OCI-LY7 (cell line): ENCODE measurements around the gene ARHGEF19. TPM values are rescaled to one million over a fixed set of nuclear protein-coding genes. Genes with fewer than 3 reads are reported as not detected.

ENCODE experiments used
- BruUV-seq: library from RNA; stranded (reverse); fragments of 400-500 nt; replicated peaks from 2 replicates; lab custom pipeline; 2021; lab: Mats Ljungman, UMichigan
- CTCF ChIA-PET: fragments of 300-600 bp; sonication (Branson Sonifier 250); formaldehyde crosslinking; loops from one replicate; lab custom pipeline; 2022; ENCODE audit warnings: antibody characterized with exemption; ENCODE audit not compliant: unreplicated experiment; lab: Charles Lee
- POLR2A ChIA-PET: fragments of 300-600 bp; sonication (Branson Sonifier 250); formaldehyde crosslinking; loops from one replicate; lab custom pipeline; 2022; ENCODE audit warnings: antibody characterized with exemption; lab: Charles Lee
- DNase-seq: peaks from one replicate; pipeline ENCODE4 v3.0.0-alpha.2; 2015; ENCODE audit warnings: low spot score
- H2AFZ ChIP-seq: fragments of 200-600 bp; sonication (generic), shearing (Covaris generic); 2 replicates; pipeline ENCODE4 v1.6.1; 2014; ENCODE audit warnings: mild to moderate bottlenecking, antibody characterized with exemption, low read length, moderate library complexity
- H3K27ac ChIP-seq: fragments of 200-600 bp; sonication (generic); 2 replicates; pipeline ENCODE4 v1.5.1; 2014; ENCODE audit warnings: mixed run types, low read depth, mild to moderate bottlenecking, moderate library complexity, low read length, inconsistent platforms; ENCODE audit not compliant: poor library complexity, severe bottlenecking
- H3K36me3 ChIP-seq: fragments of 200-600 bp; sonication (generic); 2 replicates; pipeline ENCODE4 v1.6.1; 2014; ENCODE audit warnings: mild to moderate bottlenecking, antibody characterized with exemption, low read length, moderate library complexity, mixed read lengths; ENCODE audit not compliant: insufficient read depth
- H3K4me1 ChIP-seq: fragments of 200-600 bp; sonication (generic); 2 replicates; pipeline ENCODE4 v1.5.1; 2014; ENCODE audit warnings: mild to moderate bottlenecking, low read length; ENCODE audit not compliant: insufficient read depth, poor library complexity, severe bottlenecking
- H3K4me2 ChIP-seq: fragments of 200-600 bp; sonication (generic); 2 replicates; pipeline ENCODE4 v1.6.1; 2014; ENCODE audit warnings: mild to moderate bottlenecking, low read length
- H3K4me3 ChIP-seq: fragments of 200-600 bp; sonication (generic); 2 replicates; pipeline ENCODE4 v1.5.1; 2014; ENCODE audit warnings: mild to moderate bottlenecking, low read depth, low read length; ENCODE audit not compliant: poor library complexity, severe bottlenecking
- H3K79me2 ChIP-seq: fragments of 200-600 bp; sonication (generic); 2 replicates; pipeline ENCODE4 v1.6.1; 2016; ENCODE audit warnings: low read depth, mild to moderate bottlenecking, low read length, moderate library complexity, mixed read lengths; ENCODE audit not compliant: insufficient read depth
- H3K9me2 ChIP-seq: fragments of 200-600 bp; sonication (generic); 2 replicates; pipeline ENCODE4 v1.6.1; 2016; ENCODE audit warnings: mild to moderate bottlenecking, low read length, mixed read lengths; ENCODE audit not compliant: insufficient read depth
- H3K9me3 ChIP-seq: fragments of 200-600 bp; sonication (generic); 2 replicates; pipeline ENCODE4 v1.6.1; 2014; ENCODE audit warnings: mild to moderate bottlenecking, mixed run types, low read length, mixed read lengths
- H4K20me1 ChIP-seq: fragments of 200-600 bp; sonication (generic); 2 replicates; pipeline ENCODE4 v1.6.1; 2014; ENCODE audit warnings: mild to moderate bottlenecking, antibody characterized with exemption, low read length, moderate library complexity, mixed read lengths; ENCODE audit not compliant: insufficient read depth
- EZH2phosphoT487 ChIP-seq: fragments of 200-600 bp; sonication (generic); IDR thresholded peaks from 2 replicates; pipeline ENCODE4 v1.6.1; 2018; ENCODE audit warnings: low read depth, borderline replicate concordance, mild to moderate bottlenecking, mixed run types, antibody characterized with exemption, low read length, moderate library complexity, mixed read lengths
- intact Hi-C: fragments of 100-400 bp; cut with micrococcal nuclease; formaldehyde crosslinking; loops from one replicate; pipeline ENCODE4 v1.10.0; 2022; ENCODE audit not compliant: unreplicated experiment
- total RNA-seq, 2 experiments: library from RNA; depleted of rRNA in 1 of 2; stranded (reverse); fragments of >200 nt in 1 of 2; shearing (Covaris generic) in 1 of 2; gene quantifications; 2 replicates each; pipeline ENCODE4 v1.2.3, GENCODE V29; 2014 to 2022
- TF ChIP-seq, protein P1 (sequence below): fragments of 200-600 bp; sonication (generic); conservative IDR thresholded peaks from 2 replicates; pipeline ENCODE4 v1.5.1; 2014; ENCODE audit warnings: mild to moderate bottlenecking, antibody characterized with exemption, low read length, moderate library complexity, mixed read lengths

Gene ARHGEF19
- total RNA-seq, 2 experiments from 2014 or later, result 2.7 to 6.2 TPM

DNA sequence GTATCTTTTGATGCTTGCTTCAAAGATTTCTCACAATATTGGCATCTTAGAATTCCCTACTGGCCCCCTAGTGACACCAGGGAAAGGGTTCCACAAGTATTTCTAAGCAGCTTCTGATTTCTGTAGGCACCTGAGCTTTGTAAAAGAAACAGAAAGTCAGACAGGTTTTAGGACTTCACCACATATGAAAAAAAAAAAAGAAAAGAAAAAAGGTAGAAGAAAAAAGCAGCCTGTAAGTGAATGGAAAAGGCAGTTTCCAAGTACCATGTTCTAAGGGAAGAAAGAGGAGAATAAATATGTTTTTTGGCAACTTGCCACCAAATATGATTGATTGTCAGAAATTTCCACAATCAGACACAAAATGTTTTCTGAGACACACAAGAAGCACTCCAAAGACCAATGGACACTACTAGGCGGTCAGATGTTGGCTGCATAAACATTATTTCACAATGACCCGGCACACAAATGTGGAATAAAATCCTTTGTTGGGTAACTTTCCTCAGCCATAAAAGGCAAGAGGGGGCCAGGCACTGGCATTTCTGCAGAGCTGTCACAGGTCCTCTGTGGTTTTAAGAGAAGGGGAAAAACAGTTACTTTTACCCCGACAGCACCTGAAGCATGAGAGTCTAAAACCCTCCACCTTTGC is 37.3 kb upstream of the ARHGEF19 start:
- H3K4me3 ChIP-seq, result no peak overlapping the region
- H3K9me2 ChIP-seq, result no peaks in the 10 kb centered on the region
- no peak for TF ChIP-seq EZH2phosphoT487
- TF ChIP-seq, protein P1, sequence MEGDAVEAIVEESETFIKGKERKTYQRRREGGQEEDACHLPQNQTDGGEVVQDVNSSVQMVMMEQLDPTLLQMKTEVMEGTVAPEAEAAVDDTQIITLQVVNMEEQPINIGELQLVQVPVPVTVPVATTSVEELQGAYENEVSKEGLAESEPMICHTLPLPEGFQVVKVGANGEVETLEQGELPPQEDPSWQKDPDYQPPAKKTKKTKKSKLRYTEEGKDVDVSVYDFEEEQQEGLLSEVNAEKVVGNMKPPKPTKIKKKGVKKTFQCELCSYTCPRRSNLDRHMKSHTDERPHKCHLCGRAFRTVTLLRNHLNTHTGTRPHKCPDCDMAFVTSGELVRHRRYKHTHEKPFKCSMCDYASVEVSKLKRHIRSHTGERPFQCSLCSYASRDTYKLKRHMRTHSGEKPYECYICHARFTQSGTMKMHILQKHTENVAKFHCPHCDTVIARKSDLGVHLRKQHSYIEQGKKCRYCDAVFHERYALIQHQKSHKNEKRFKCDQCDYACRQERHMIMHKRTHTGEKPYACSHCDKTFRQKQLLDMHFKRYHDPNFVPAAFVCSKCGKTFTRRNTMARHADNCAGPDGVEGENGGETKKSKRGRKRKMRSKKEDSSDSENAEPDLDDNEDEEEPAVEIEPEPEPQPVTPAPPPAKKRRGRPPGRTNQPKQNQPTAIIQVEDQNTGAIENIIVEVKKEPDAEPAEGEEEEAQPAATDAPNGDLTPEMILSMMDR, result no peak
- ChIA-PET CTCF (no interaction called here), POLR2A (interaction anchor here (0.6 to 2.5 kb wide), 3 partner anchors 12 to 112 kb away, joined by 3 to 10 read pairs (median 4); partner anchors contain the start of gene CPLANE2)
- H3K9me3 ChIP-seq, result no peaks in the 10 kb centered on the region
- intact Hi-C loops, result loop anchor here (5.0 to 10.0 kb wide), 2 partner anchors 65 to 103 kb away; partner anchors contain the start of gene FBXO42
- H2AFZ ChIP-seq, result no peak overlapping the region
- no peak for DNase-seq
- peak overlapping the region; percentile 47 for H3K27ac ChIP-seq
- TSS peak; percentile 7 for BruUV-seq
- peaks cover 48% of the 10 kb centered on the region; the same call in 1 of the 2 replicates for H3K36me3 ChIP-seq
- H3K4me1 ChIP-seq, result peaks cover 20% of the 10 kb centered on the region
- no peaks in the 10 kb centered on the region for H4K20me1 ChIP-seq
- no peaks in the 10 kb centered on the region for H3K79me2 ChIP-seq
- peak overlapping the region; percentile 44 for H3K4me2 ChIP-seq

DNA sequence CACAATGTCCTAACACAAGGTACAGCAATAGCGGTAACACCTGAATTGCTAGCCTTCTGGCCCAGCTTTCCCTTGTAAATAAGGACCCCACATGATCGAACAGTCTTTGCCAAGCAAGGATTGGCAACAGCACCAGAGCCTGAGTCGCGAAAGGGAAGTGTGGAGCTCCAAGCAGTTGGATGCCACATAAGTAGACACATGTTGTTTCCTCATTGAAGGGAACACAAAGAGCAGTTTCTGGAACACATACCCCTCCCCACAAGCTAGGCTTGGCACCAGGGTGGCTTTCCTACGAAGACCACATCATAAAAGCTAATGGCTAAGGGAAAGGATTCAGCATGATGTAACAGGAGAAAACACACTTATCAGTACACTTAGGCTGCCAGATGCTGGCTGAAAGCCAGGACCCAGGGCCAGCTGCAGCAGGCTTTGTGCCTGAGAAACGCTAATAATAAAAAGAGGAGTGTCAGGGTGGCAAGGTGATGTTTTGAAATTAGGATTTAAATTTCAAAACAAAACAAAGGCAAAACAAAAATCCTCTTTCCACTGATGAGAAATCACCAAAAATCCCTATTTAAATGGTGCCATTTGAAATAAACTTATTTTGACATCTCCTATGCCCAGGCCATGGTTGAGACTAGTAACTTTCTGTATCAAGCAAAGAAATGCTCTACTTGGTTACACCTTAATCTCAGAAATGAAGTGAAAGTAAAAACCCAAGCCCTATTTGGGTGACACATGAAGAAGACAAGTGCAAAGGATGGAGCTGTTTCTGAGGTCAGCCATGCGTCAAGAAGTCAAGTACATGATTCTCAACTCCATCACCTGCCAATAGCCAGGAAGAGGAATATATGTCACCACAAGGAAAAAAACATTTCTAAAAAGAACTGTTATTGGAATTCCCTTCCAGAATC is 36.4 kb upstream of the ARHGEF19 start:
- H2AFZ ChIP-seq, result no peak overlapping the region
- BruUV-seq, result no TSS peak
- peaks cover 39% of the 10 kb centered on the region; the same call in 1 of the 2 replicates for H3K36me3 ChIP-seq
- no peaks in the 10 kb centered on the region for H3K79me2 ChIP-seq
- peaks cover 20% of the 10 kb centered on the region for H3K4me1 ChIP-seq
- H3K27ac ChIP-seq, result peak overlapping the region; percentile 47
- TF ChIP-seq EZH2phosphoT487, result no peak
- TF ChIP-seq, protein P1, result no peak
- H3K4me2 ChIP-seq, result peak overlapping the region; percentile 44
- DNase-seq, result peak; percentile 49
- no peak overlapping the region for H3K4me3 ChIP-seq
- CTCF ChIA-PET, result interaction anchor here (0.6 to 1.2 kb wide), 2 partner anchors 11 to 960 kb away, joined by 3 to 4 read pairs; no protein-coding TSS in a partner anchor
- no peaks in the 10 kb centered on the region for H3K9me2 ChIP-seq
- H3K9me3 ChIP-seq, result no peaks in the 10 kb centered on the region
- intact Hi-C loops, result no loop called here
- H4K20me1 ChIP-seq, result no peaks in the 10 kb centered on the region
- POLR2A ChIA-PET, result interaction anchor here (0.6 to 2.5 kb wide), 4 partner anchors 9 to 113 kb away, joined by 3 to 10 read pairs (median 4); partner anchors contain the start of gene CPLANE2
